UCSD-AML1 (cell line): ENCODE data around the gene FAHD1.
A peak's percentile ranks its signal among the peaks of the same experiment; 100 is the strongest.
"Not testable (repeated sequence)": the region's sequence is repeated elsewhere in the genome, so short reads cannot be mapped to it uniquely, and the experiment has no call there.

ENCODE experiments used
- DNase-seq: peaks from one replicate; lab custom pipeline; 2025; ENCODE audit not compliant: unreplicated experiment; lab: John Stamatoyannopoulos, UW

FAHD1 gene

GRCh38 chr16:1788708-1789100 is 38.3 kb upstream of the FAHD1 start:
- DNase-seq, result no peak

DNA sequence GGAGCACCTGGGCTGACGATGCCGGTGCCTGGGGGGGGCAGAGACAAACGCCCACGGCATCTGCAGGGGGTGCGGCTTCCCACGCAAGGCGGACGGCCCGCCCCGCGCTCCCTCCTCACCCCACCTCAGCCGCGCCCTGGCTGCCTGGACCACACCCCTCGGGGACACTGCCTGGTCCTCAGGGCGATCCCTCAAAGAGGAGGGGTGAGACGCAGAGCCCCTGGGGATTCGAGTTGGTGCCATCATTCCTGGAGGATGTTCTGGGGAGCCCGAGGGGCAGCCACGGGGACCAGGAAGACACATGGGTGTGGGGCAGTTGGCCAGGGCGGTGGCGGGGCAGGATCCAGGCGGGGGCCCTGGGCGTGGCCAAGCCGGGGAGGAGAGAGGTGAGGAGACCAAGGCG is 37.4 kb upstream of the FAHD1 start:
- DNase-seq, result no peak

- no peak for DNase-seq
These were observed 36.8 kb upstream of the FAHD1 start for GRCh38 chr16:1790261-1790610.

DNA sequence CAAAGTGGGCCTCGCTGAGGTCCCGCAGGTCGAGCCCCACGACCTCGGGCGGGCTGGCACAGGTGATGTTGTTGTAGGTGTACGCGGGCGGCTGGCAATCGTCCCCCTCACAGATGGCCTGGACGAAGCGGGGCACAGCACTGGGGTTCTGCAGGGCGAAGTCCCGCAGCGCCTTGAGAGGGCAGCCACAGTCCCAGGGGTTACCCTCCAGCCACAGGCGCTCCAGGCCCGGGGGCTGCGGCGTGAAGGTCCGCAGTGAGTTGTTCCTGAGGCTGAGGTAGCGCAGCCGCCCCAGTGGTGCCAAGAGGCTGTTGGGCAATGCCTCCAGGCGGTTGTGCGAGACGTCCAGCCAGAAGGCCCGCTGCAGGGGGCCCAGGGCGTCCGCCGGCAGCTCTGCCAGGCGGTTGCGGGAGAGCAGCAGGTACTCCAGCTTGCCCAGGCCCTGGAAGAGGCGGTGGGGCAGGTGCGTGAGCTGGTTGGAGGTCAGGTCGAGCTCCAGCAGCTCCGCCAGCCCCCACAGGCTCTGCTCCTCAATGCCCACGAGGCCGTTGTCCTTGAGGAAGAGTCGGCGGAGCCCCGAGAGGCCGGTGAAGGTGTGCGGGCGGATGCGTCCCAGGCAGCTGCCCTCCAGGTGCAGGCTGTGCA is 36.3 kb upstream of the FAHD1 start:
- DNase-seq, result no peak

DNA sequence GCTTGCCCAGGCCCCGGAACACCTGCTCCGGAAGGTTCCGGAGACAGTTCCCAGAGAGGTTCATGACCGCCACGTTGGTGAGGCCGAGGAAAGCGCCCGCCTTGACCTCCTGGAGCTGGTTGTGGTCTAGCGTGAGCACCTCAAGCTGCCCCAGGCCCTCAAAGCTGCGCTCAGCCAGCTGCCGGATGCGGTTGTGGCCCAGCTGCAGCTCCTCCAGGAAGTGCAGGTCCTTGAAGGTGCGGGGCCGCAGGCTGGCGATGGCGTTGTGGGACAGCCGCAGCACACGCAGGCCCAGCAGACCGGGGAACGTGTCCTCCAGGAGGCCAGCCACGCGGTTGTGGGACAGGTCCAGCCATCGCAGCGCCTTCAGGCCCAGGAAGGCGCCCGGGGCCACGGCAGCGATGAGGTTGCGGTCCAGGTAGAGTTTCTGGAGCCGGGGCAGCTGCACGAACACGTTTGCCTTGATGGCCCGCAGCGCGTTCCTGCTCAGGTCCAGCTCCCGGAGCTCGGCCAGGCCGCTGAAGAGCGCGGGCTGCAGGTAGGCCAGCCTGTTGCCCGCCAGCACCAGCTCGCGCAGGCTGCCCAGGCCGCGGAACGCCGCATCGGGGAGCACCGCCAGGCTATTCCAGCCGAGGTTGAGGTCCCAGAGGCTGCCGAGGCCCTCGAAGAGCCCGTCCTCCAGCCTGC is 35.6 kb upstream of the FAHD1 start:
- no peak for DNase-seq

DNA sequence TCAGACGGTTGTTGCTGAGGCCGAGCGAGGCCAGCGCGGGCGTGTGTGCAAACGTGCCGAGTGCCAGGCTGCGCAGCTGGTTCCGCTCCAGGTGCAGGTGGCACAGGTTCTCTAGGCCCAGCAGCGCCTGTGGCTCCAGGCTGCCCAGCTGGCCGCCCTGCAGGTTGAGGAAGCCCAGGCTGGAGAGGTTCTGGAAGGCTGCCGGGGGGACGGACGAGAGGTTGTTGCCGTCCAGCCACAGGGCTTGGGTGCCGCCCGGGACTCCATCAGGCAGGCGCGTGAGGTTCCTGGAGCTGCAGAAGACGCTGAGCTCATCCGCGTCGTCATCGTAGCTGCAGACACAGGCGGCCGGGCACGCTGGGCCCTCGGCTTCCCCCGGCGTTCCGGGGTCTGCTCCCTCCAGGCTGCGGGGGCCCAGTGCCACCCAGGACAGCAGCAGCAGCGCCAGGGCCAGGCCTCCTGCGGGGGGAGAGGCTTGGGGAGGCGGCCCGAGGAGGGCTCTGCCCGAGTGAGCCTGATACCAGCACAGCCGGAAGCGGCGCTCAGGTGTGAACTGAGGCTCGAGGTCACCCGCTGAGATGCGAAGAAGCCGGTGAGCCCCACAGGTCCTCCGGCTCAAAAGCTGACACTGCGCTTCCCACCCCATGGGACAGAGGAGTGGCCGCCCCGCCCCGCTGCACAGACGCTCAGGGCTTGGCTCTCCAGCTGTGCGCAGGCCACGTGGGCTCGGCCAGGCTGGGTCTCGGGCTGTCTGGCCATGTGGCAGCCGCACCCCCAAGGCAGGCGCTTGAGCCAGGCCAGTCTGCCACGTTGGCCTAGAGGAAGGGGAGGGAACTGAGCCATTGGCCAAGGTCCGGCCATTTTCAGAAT is 34.8 kb upstream of the FAHD1 start:
- no peak for DNase-seq

DNA sequence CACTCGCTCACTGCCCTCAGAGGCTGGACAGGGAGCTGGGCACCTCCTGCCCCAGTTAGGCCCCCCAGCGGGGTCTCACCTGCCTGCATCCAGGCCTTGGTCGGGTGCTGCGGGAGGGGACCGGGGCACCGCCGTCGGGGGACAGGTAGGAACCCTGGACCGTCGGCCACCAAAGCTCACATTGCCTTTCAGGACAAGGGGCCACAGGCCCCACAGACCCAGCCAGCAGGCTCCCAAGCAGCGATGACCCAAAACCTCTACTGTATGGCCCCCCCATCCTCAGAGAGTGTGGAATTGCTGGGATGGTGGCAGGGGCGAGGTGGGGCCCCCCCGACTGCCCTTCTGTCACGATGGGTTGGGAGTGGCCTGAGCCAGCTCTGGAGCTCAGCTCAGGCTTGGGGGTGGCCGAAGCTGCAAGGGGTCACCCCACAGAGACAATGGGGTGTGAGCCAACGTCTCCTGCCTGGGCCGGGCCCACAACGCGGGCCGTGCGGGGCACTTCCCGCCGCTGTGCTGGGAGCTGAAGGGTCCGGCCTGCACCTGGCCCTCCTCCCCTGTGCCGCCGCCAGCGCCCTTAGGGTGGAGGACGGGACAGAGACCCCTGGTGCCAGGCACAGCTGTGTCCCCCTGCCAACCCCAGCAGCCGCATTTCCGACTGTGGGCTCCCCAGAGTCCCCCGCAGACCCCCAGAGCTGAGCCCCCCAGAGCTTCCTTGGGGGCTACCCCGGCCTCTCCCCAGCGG is 34.0 kb upstream of the FAHD1 start:
- no peak for DNase-seq

DNA sequence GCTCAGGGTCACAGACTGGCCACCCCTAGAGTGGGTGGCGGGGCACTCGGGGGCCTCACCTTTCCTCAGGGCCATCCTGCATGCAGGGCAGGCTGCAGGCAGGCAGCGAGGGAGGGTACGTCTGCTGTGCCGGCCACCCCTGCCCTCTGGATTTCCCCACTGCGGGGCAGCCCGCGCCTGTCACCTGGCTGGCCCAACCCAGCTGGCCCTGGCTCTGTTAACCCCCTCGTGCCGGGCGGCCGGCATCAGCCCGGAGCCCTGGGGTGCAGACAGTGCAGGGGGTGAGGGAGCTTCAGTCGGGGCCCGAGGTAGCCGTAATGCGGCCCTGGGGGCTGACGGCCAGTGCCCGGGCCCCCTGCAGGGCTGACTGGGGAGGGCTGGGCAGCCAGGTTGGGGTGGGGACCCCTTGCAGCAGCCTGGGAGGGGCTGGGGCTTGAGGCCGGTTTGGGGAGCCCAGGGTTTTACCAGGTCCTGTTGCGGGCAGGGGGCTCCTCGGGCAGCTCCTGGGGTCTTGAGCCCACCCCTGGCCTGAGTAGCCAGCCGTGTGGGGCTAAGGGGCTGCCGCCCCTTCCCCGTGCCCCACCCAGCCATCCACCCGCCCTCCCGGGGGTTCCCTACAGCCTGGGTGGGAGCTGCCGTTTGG is 33.3 kb upstream of the FAHD1 start, which contains the start of gene IGFALS:
IGFALS (minus strand) TSS at position 128 of the 643 bp plus-strand sequence; CDS start at position 75, 53 bp downstream.
- DNase-seq, result no peak

GRCh38 chr16:1794221-1794871 is 32.7 kb upstream of the FAHD1 start:
- DNase-seq, result no peak

- DNase-seq, result no peak
These were observed 31.9 kb upstream of the FAHD1 start for GRCh38 chr16:1794908-1795666.

DNA sequence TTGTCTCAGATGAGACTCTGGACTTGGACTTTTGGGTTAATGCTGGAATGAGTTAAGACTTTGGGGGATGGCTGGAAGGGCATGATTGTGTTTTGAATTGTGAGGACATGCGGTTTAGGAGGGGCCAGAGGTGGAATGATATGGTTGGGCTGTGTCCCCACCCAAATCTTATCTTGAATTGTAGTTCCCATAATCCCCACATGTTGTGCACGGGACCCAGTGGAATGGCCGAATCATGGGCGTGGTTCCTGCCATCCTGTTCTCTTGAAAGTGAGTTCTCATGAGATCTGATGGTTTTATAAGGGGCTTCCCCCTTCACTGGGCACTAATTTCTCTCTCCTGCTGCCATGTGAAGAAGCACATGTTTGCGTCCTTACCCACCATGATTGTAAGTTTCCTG is 27.7 kb upstream of the FAHD1 start:
- not testable (repeated sequence) for DNase-seq

DNA sequence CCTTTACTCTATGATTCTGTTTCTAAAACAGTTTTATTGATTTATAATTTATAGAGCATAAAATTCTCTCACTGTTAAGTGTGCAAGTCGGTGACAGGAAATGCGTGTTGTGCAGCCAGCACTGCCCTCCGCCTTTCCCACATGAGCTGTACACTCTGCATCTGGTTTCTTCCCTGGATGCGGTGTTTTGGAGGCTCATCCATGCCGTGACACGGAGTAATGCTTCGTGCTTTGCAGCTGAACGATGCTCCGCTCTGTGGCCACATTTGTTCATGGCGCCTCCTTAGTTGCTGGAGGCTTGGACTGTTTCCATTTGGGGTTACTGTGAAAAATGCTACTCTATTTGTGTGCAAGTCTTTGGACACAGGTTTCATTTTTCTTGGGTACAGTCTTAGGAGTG is 26.3 kb upstream of the FAHD1 start:
- DNase-seq, result no peak

GRCh38 chr16:1807626-1808025 is 19.4 kb upstream of the FAHD1 start:
- no peak for DNase-seq

DNA sequence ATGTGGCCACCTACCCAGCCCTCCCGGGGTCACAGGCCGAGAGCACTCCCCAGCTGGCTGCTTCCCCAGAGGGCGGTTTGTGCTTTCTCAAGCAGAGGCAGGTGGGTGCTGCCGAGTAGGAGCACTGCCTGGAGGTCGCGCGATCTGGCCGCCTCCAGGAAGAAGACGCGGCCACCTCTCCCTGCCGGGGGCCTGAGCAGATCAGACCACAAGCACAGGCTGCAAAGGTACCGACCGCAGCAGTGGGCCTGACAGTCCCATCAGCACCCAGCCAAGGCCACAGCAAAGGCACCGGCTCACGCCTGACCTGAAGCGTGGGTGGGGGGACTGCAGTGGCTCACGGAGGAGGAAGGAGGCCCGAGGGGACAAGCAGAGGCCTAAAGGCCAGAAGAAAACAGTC is 18.3 kb upstream of the FAHD1 start:
- no peak for DNase-seq

- DNase-seq, result no peak
These were observed 17.7 kb upstream of the FAHD1 start for GRCh38 chr16:1809281-1809801.

- no peak for DNase-seq
These were observed 16.9 kb upstream of the FAHD1 start for GRCh38 chr16:1810106-1810505.

DNA sequence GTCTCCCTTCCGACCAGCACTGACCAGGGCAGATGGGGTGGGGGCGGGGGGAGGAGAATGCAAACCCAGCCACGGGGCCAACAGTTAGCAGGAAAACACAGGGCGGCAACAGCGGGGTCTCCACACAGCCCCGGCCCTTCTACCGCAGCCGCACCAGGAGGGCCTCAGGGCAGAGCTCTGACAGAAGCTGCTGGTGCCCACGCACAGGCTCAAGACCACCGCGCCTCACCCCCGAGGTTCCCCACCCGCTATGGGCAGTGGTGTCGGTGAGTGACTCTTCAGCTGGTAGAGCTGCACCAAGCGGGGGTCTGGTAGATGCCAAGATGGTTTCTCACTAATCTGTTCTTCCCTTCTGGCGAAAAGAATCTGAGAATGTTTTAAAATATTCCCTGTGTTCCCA is 16.5 kb upstream of the FAHD1 start:
- DNase-seq, result no peak

GRCh38 chr16:1812732-1813163 is 14.3 kb upstream of the FAHD1 start:
- DNase-seq, result peak; percentile 72

DNA sequence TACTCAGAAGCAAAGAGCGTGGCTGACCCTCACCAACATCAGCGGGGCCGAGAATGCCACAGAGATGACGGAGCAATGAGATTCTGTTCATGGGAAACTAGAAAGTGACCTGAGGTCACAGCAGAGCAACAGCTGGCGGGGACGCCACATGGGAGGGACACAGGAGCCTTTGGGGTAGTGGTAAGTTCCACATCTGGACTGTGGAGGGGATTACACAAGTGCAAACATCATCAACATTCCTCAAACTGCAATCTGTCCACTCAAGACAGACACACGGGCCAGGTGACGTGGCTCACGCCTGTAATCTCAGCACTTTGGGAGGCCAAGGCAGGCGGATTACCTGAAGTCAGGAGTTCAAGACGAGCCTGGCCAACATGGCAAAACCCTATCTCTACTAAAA is 11.5 kb upstream of the FAHD1 start:
- no peak for DNase-seq
